Dendritic cell treated with granulocyte-macrophage colony-stimulating factor and Interleukin-4, amounts not matched to agents 40 ng/mL and 50 ng/mL, for 4 days (primary cell): ENCODE results near the gene TCEA2.
A peak's percentile ranks its signal among the peaks of the same experiment; 100 is the strongest.

Experiments used
- H3K27ac Mint-ChIP-seq: one replicate; pipeline ENCODE4 v1.8.0; 2022; ENCODE audit warnings: mild to moderate bottlenecking, mixed read lengths
- H3K27me3 Mint-ChIP-seq: one replicate; pipeline ENCODE4 v1.8.0; 2022; ENCODE audit warnings: mild to moderate bottlenecking, mixed read lengths
- H3K36me3 Mint-ChIP-seq: one replicate; pipeline ENCODE4 v1.8.0; 2022; ENCODE audit warnings: low read depth, mixed read lengths
- H3K4me1 Mint-ChIP-seq: one replicate; pipeline ENCODE4 v1.8.0; 2022; ENCODE audit warnings: low read depth, mixed read lengths
- H3K4me3 Mint-ChIP-seq: one replicate; pipeline ENCODE4 v1.8.0; 2022; ENCODE audit warnings: mild to moderate bottlenecking, moderate library complexity, mixed read lengths
- H3K9me3 Mint-ChIP-seq: one replicate; pipeline ENCODE4 v1.8.0; 2022; ENCODE audit warnings: mixed read lengths
- intact Hi-C: fragments of 100-400 bp; cut with micrococcal nuclease; formaldehyde crosslinking; loops from one replicate; pipeline ENCODE4 v1.15.0; 2022

The TCEA2 gene

GRCh38 chr20:64030371-64031134 is 32.4 kb upstream of the TCEA2 start:
- Mint-ChIP-seq H3K4me3 (no peak overlapping the region), H3K4me1 (no peaks in the 10 kb centered on the region), H3K36me3 (peaks cover 99% of the 10 kb centered on the region), H3K9me3 (no peaks in the 10 kb centered on the region), H3K27me3 (no peaks in the 10 kb centered on the region), H3K27ac (no peak overlapping the region)
- intact Hi-C loops, result no loop called here

GRCh38 chr20:64031822-64032314 is 31.1 kb upstream of the TCEA2 start:
- Mint-ChIP-seq H3K36me3 (peaks cover 86% of the 10 kb centered on the region), H3K27ac (no peak overlapping the region), H3K4me3 (no peak overlapping the region), H3K9me3 (no peaks in the 10 kb centered on the region), H3K4me1 (no peaks in the 10 kb centered on the region), H3K27me3 (peaks cover 12% of the 10 kb centered on the region)
- intact Hi-C loops, result no loop called here

DNA sequence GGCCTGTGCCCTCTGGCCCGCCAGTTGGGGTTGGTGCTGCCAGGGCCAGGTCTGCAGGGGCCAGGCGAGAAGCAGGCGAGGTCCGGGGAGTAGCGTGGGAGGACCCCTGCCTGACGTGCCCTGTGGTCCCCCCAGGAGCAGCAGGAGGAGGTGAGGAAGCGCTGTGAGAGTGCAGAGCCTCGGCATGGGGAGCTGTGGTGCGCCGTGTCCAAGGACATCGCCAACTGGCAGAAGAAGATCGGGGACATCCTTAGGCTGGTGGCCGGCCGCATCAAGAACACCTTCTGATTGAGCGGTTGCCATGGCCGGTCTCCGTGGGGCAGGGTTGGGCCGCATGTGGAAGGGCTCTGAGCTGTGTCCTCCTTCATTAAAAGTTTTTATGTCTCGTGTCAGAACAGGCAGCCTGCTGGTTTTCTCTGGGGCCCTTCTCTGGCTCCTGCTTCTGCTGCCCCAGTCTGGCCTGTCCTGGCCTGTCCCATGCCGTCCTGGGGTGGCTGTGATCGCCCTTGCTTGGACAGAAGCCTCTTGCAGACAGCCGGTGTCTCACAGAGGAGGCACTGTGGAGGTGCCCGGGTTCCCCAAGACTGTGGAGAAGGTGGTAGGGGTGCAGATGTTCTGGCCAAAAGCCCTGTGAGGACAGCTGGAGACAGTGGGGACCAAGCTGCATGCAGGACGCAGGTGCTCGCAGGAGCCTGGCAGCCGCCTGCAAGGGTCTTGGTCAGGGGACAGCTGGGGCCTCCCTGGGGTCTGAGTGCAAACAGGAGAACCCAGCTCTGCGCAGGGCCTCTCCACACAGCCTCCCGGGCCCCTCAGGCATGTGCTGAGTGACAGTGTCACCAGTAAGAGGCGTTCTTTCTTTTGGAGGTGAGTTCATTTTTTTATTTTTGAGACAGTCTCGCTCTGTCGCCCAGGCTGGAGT is 30.0 kb upstream of the TCEA2 start:
- H3K4me1 Mint-ChIP-seq, result no peaks in the 10 kb centered on the region
- peaks cover 23% of the 10 kb centered on the region for H3K27me3 Mint-ChIP-seq
- intact Hi-C loops, result no loop called here
- no peak overlapping the region for H3K4me3 Mint-ChIP-seq
- no peaks in the 10 kb centered on the region for H3K9me3 Mint-ChIP-seq
- H3K36me3 Mint-ChIP-seq, result peaks cover 75% of the 10 kb centered on the region
- no peak overlapping the region for H3K27ac Mint-ChIP-seq

- Mint-ChIP-seq H3K36me3 (peaks cover 64% of the 10 kb centered on the region), H3K9me3 (no peaks in the 10 kb centered on the region), H3K27ac (no peak overlapping the region), H3K4me3 (no peak overlapping the region), H3K27me3 (peaks cover 32% of the 10 kb centered on the region), H3K4me1 (peaks cover 4% of the 10 kb centered on the region)
- intact Hi-C loops, result no loop called here
These were observed 29.0 kb upstream of the TCEA2 start for GRCh38 chr20:64033981-64034493.

DNA sequence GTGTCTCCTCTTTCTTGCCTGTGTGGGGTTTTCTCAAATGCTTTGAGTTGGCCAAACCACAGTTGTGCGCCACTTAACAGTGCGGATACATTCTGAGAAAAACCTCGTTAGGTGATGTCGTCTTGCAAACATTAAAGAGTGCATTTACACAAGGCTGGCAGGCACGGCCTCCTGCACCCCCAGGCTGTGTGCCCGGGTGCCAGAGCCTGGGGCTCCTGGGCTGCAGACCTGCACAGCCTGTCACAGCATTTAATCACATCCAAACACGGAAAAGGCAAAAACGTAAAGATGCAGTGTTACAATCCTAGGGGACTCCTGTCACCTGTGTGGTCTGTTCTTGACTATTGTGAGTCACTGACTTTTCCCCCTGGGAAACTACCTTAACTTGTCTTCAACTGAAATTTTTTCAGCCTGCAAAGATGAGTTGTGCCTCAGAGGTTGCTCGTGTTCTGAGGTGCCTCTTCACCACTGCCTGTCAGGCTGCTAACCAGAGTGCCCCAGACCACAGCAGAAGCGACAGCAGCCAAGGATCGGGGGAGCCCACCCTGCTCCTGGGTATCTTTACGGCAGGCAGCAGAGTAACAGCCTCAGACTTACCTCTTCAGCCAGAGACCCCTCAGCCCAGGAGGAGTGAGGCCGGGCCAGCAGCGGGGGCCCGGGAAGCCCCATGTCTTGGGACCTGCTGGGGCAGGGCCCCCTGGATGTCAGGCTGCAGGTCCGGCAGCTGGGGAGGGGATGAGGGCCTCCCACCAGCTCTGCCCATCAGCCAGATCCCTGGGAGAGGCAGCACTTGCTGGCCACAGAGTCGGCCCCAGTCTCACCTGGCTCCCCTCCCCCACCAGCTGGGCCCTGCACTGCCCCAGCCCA is 27.7 kb upstream of the TCEA2 start:
- Mint-ChIP-seq H3K36me3 (peaks cover 51% of the 10 kb centered on the region), H3K4me3 (no peak overlapping the region), H3K27me3 (peaks cover 44% of the 10 kb centered on the region), H3K4me1 (peaks cover 12% of the 10 kb centered on the region), H3K9me3 (no peaks in the 10 kb centered on the region), H3K27ac (no peak overlapping the region)
- intact Hi-C loops, result no loop called here

DNA sequence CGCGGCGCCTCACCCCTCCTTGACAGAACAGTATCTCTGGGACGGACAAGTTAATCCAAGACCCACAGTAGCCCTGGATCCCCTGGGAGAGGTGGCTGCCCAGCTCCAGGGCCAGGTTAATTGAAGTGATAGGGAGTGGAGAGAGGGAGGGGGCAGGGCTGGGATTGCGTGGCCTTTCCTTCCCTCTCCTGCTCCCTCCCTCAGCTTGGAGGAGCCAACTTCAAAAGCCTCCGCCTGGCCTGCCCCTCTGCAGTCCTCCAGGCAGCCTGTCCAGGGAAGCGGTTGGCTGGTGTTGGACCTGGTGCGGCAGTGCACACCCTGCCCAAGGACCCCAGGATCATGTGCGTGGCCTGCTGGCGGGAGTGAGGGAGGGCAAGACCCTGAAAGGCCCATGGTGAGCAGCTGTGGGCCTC is 27.1 kb upstream of the TCEA2 start, which contains the start of gene C20orf204:
Gene C20orf204, plus strand, starts transcription at position 250 of the 413 bp plus-strand sequence. Its CDS starts 142 bp downstream, at position 392.
- H3K9me3 Mint-ChIP-seq, result no peaks in the 10 kb centered on the region
- no peak within 1 kb of the TSS for H3K4me3 Mint-ChIP-seq
- no peak within 1 kb of the TSS for H3K27ac Mint-ChIP-seq
- intact Hi-C loops, result no loop called here
- H3K36me3 Mint-ChIP-seq, result peaks cover 45% of the 10 kb centered on the region
- H3K27me3 Mint-ChIP-seq, result peaks cover 51% of the 10 kb centered on the region
- peaks cover 12% of the 10 kb centered on the region for H3K4me1 Mint-ChIP-seq

DNA sequence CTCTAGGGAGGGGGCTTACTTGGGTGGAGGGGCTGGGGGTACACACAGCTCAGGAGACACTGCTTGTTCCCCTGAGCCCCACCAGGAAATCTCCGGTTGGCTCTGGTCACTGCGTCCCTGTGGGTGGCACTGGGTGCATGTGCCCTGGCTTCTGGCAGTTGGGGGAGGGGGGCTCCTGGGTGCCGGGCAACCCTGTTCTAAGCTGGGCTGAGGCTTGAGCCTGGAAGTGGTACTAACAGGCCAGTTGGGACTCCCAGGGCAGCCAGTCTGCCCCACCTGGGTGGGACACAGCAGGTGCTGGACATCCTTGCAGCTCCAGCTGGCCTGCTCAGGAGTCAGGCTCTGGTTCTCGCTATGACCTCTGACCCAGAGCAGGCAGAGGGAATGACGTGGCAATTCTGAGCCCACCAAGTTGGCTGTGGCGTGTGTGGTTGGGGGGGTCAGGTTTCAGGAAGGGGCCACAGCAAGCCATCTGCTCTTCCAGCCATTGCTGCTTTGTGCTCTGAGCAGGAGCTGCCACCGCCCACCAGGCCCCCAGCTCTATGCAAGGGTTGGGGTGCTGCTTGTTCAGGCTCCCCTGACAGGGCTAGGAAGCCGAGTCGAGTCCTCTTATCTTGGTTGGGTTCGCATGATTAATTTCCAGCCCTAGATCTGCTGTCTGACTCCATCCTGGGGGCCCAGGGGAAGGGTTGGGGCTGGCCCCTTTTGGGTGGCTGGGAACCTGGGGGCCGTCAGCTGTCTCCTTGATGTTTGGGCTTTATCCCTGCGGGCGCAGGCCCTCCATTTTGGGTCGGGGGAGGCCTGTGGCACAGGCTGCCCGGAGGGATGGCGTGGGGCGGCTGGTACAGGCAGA is 26.4 kb upstream of the TCEA2 start:
- Mint-ChIP-seq H3K4me1 (peaks cover 12% of the 10 kb centered on the region), H3K36me3 (peaks cover 39% of the 10 kb centered on the region), H3K9me3 (no peaks in the 10 kb centered on the region), H3K4me3 (no peak overlapping the region), H3K27ac (no peak overlapping the region), H3K27me3 (peaks cover 57% of the 10 kb centered on the region)
- intact Hi-C loops, result no loop called here

- H3K9me3 Mint-ChIP-seq, result no peaks in the 10 kb centered on the region
- H3K27ac Mint-ChIP-seq, result no peak overlapping the region
- H3K27me3 Mint-ChIP-seq, result peaks cover 63% of the 10 kb centered on the region
- H3K4me3 Mint-ChIP-seq, result no peak overlapping the region
- peaks cover 33% of the 10 kb centered on the region for H3K36me3 Mint-ChIP-seq
- peaks cover 15% of the 10 kb centered on the region for H3K4me1 Mint-ChIP-seq
- intact Hi-C loops, result no loop called here
These were observed 25.9 kb upstream of the TCEA2 start for GRCh38 chr20:64037199-64037497.

DNA sequence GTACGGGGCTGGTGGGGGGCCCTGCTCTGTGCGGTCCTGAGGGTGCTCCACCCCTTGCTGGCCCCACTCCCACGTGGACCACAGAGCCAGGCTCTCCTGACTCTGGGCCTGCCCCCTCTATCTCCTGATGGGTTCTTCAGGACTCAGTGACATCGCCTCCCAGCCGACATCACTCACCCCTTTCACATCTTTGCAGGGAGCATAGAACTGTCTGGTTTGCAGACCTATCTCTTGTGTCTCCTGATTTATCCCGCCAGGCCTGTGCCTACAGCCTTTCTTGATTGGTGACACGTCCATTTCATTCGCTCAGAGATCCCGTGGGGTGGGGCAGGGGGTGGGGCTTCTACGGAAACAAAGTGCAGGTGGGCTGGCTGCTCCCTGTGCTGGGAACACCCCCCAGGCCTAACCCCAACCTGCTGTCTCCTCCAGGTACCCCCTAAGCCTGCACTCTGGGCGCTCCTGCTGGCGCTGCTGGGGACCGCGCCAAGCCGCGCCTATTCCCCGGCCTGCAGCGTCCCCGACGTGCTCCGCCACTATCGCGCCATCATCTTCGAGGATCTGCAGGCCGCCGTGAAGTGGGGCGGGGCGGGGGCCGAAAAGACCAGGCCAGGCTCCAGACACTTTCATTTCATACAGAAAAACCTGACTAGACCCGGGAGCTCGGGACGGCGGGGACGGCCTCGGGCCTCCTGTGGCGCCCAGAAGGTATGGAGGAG is 25.3 kb upstream of the TCEA2 start:
- no peak overlapping the region for H3K27ac Mint-ChIP-seq
- peaks cover 28% of the 10 kb centered on the region for H3K36me3 Mint-ChIP-seq
- H3K9me3 Mint-ChIP-seq, result no peaks in the 10 kb centered on the region
- peaks cover 17% of the 10 kb centered on the region for H3K4me1 Mint-ChIP-seq
- no peak overlapping the region for H3K4me3 Mint-ChIP-seq
- H3K27me3 Mint-ChIP-seq, result peaks cover 64% of the 10 kb centered on the region
- intact Hi-C loops, result no loop called here

DNA sequence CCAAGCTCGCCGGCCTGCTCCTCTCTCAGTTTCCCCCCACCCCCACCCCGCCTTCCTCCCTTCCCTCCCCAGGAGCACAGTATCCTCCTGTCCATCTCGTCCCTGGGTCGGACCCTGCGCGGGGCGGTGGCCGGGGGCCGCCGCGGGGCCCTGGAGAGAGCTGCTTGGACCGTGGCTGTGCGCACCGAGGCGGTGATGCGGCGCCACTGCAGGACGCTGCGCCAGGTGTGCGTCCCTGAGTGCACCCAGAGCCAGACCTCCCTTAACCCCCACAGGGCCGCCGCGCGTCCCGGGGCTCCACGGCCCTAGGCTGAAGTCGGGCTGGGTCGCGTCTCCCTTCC is 24.8 kb upstream of the TCEA2 start:
- Mint-ChIP-seq H3K36me3 (peaks cover 22% of the 10 kb centered on the region), H3K27me3 (peaks cover 68% of the 10 kb centered on the region), H3K4me1 (peaks cover 17% of the 10 kb centered on the region), H3K4me3 (no peak overlapping the region), H3K27ac (no peak overlapping the region), H3K9me3 (no peaks in the 10 kb centered on the region)
- intact Hi-C loops, result no loop called here

DNA sequence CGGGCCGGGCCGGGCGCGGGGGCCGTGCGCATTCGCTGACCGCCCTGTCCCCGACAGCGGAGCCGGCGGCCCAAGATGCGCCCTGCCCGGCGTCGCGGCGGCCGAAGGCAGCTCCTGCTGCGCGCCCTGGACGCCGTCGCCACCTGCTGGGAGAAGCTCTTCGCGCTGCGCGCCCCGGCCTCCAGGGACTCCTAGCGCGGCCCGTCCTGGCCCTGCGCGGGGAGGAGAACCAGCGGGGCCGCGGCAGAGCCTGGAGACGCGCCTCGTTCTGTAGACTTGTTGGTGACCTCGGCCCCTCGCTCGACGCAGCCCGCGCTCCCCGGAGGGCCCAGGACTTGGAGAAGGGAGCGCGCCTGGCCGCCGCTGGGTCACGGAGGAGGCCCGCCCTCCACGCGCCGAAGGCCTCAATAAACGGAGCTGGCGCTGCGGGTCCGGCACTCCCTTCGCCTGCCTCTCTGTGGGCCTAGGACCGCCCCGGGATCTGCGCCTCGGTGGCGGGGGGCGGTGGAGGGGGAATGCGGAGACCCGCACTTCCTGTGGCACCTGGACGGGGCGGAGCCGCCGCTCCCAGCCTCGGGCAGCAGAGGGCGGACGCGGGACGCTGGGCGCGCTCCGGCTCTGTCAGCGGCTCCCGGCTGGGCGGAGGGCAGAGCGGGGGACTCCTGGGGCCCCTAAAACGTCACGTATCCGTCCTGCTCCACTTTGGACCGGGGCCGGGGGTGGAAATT is 24.3 kb upstream of the TCEA2 start:
- no peaks in the 10 kb centered on the region for H3K9me3 Mint-ChIP-seq
- peaks cover 17% of the 10 kb centered on the region for H3K36me3 Mint-ChIP-seq
- H3K27me3 Mint-ChIP-seq, result peaks cover 69% of the 10 kb centered on the region
- peak overlapping the region; percentile 78 for H3K4me3 Mint-ChIP-seq
- intact Hi-C loops, result loop anchor here (1.0 kb wide), 1 partner anchor 82 kb away; no protein-coding TSS in a partner anchor
- peaks cover 17% of the 10 kb centered on the region for H3K4me1 Mint-ChIP-seq
- H3K27ac Mint-ChIP-seq, result no peak overlapping the region
